IMR-90 (cell line): ENCODE results near the gene DOCK1.

Experiments used
- CEBPB ChIP-seq: IDR thresholded peaks from 2 replicates; pipeline ENCODE4 v1.6.1; 2012; ENCODE audit warnings: low read depth, low read length, improper control_type of control experiment
- CTCF ChIP-seq: conservative IDR thresholded peaks from 2 replicates; pipeline ENCODE4 v1.5.1; 2012; ENCODE audit warnings: mild to moderate bottlenecking, low read depth, low read length, improper control_type of control experiment
- FOS ChIP-seq: fragments of 150-350 bp; IDR thresholded peaks from 2 replicates; pipeline ENCODE4 v1.6.1; 2016; ENCODE audit warnings: low read depth, low read length
- MAFK ChIP-seq: IDR thresholded peaks from 2 replicates; pipeline ENCODE4 v1.6.1; 2012; ENCODE audit warnings: low read depth, low read length, improper control_type of control experiment
- MXI1 ChIP-seq: IDR thresholded peaks from 2 replicates; pipeline ENCODE4 v1.6.1; 2012; ENCODE audit warnings: low read depth, mild to moderate bottlenecking, low read length, moderate library complexity, borderline replicate concordance
- NFE2L2 ChIP-seq: fragments of 150-350 bp; IDR thresholded peaks from 2 replicates; pipeline ENCODE4 v1.6.1; 2016; ENCODE audit warnings: low read depth, mild to moderate bottlenecking, low read length
- POLR2A ChIP-seq: IDR thresholded peaks from 2 replicates; pipeline ENCODE4 v1.6.1; 2012; ENCODE audit warnings: mild to moderate bottlenecking, low read depth, low read length
- RAD21 ChIP-seq: IDR thresholded peaks from 2 replicates; pipeline ENCODE4 v1.6.1; 2012; ENCODE audit warnings: low read length, improper control_type of control experiment
- RFX5 ChIP-seq: IDR thresholded peaks from 2 replicates; pipeline ENCODE4 v1.8.0; 2012; ENCODE audit warnings: low read depth, mild to moderate bottlenecking, low read length, moderate library complexity
- USF2 ChIP-seq: fragments of 150-350 bp; IDR thresholded peaks from 2 replicates; pipeline ENCODE4 v1.6.1; 2017; ENCODE audit warnings: mild to moderate bottlenecking, antibody characterized with exemption, low read length, low read depth

GRCh38 chr10:126904818-126905701, at the start of gene DOCK1:
- no peak for TF ChIP-seq CTCF
- TF ChIP-seq NFE2L2, result no peak
- TF ChIP-seq POLR2A, result no peak
- peak; percentile 60; the same call in 1 of the 2 replicates for TF ChIP-seq USF2
- TF ChIP-seq RFX5, result no peak
- no peak for TF ChIP-seq MAFK
- no peak for TF ChIP-seq RAD21
- TF ChIP-seq CEBPB, result no peak
- no peak for TF ChIP-seq FOS
- TF ChIP-seq MXI1, result no peak; the same call in 1 of the 2 replicates
